Vagina (tissue), 2 donors: ENCODE measurements around the gene MDP1.

Source experiments
- POLR2A ChIP-seq, 2 donors: fragments of 450-650 bp; IDR thresholded peaks; one replicate each; pipeline ENCODE4 v1.6.1; 2017; ENCODE audit warnings: antibody characterized with exemption in 2 of 2, mild to moderate bottlenecking in 2 of 2, moderate library complexity in 2 of 2
- POLR2AphosphoS5 ChIP-seq, 2 donors: sonication (generic); formaldehyde crosslinking; IDR thresholded peaks; one replicate each; pipeline ENCODE4 v1.9.0; 2017; ENCODE audit warnings: antibody characterized with exemption in 2 of 2, mild to moderate bottlenecking in 2 of 2, low read depth in 1 of 2; ENCODE audit not compliant: insufficient read depth in 1 of 2
- TF ChIP-seq, protein P1 (sequence below), 3 experiments: fragments of 450-650 bp in 2 of 3; fragments of 200-600 bp in 1 of 3; sonication (generic) in 1 of 3; IDR thresholded peaks; one replicate each; pipeline ENCODE4 v1.5.1; 2017 to 2019; ENCODE audit warnings: antibody characterized with exemption in 3 of 3, mild to moderate bottlenecking in 2 of 3, moderate library complexity in 2 of 3

DNA sequence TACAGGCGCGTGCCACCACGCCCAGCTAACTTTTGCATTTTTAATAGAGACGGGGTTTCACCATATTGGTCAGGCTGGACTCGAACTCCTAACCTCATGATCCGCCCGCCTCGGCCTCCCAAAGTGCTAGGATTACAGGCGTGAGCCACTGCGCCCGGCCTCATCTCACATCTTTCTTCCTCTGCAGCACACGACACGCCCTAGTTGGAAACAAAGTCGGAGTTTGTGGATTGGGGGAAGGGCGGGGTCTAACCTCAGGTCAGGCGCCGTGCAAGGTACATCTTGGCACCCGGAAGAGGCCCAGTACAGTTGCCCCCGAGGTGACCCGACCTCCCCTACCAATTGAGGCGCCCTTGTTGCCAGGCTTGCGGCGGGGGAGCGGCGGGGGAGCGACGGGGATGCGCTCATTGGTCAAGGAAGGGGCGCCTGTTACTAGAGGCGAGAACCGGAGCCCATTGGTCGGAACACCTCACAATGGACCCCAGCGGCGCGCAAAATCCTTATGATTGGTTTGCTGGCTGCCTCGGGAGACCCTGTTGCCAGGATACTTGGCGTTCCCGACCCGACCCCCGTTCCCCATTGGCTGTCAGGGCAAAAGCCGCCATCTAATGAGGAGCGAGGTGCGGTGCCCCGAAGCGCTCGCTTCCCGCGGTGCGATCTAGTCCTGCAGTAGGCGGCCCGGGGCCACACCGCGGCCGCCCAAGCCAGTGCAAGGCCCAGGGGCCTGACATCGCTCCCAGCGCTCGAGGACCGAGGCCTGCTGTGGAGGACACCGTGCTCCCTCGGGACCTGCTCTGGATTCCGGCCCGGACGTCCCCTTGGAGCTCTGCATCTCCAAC, 44.2 kb downstream of the MDP1 start, which contains the start of gene REC8:
- TF ChIP-seq, protein P1, sequence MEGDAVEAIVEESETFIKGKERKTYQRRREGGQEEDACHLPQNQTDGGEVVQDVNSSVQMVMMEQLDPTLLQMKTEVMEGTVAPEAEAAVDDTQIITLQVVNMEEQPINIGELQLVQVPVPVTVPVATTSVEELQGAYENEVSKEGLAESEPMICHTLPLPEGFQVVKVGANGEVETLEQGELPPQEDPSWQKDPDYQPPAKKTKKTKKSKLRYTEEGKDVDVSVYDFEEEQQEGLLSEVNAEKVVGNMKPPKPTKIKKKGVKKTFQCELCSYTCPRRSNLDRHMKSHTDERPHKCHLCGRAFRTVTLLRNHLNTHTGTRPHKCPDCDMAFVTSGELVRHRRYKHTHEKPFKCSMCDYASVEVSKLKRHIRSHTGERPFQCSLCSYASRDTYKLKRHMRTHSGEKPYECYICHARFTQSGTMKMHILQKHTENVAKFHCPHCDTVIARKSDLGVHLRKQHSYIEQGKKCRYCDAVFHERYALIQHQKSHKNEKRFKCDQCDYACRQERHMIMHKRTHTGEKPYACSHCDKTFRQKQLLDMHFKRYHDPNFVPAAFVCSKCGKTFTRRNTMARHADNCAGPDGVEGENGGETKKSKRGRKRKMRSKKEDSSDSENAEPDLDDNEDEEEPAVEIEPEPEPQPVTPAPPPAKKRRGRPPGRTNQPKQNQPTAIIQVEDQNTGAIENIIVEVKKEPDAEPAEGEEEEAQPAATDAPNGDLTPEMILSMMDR (IDR thresholded peaks at IDR 0.05) = no peak
- TF ChIP-seq POLR2A (IDR thresholded peaks at IDR 0.05) (no peak), POLR2AphosphoS5 (IDR thresholded peaks at IDR 0.05; ENCODE audit: insufficient read depth in 1 of 2, low read depth in 1 of 2) (peak in 1 of 2 donors; percentile 19)
